Cerebellar nuclear complex (tissue), 1 donor: ENCODE measurements around the gene NCAPG.
"Not testable (repeated sequence)": the region's sequence is repeated elsewhere in the genome, so short reads cannot be mapped to it uniquely, and the experiment has no call there.

Experiments
- DNase-seq, 2 experiments: peaks; one replicate each; lab custom pipeline; 2025; lab: John Stamatoyannopoulos, UW

NCAPG gene

DNA sequence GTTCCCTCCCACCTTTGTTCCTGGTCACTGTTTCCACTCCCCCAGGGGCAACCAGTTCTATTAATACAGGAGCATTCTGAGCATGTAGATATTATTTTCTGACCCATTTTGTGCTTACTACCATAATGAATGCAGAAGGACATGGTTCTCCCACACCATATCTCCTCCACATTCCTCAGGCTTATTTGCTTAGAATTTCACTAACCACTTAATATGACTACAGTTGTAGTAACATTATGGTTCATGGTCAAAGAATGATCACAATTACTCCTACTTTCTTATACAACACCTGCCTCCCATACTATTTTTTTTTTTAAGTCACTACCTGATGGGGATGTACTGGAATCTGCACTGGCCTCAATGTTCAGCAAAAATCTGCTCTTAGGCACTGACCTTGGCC, 21.8 kb upstream of the NCAPG start:
- no peak for DNase-seq

GRCh38 chr4:17794730-17795129, 16.0 kb upstream of the NCAPG start:
- DNase-seq = no peak

DNA sequence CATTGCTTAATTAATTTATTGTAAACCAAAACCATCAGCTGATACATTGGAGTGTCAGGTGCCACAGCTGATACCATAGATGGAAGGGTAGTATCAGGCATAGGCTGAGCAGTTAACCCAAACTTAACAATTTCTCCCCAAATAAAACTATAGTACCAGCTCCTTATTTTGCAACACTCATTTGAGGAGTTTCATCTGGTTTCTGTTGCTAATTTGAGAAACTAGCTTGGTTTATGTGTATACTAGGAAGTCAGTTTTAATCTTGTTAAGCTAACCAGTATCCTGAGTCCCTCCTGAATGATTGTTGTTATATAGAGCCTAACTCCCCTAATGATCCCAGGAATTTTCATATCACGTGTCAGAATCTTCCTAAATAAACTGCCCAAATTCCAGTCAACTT, 13.0 kb upstream of the NCAPG start:
- no peak for DNase-seq

DNA sequence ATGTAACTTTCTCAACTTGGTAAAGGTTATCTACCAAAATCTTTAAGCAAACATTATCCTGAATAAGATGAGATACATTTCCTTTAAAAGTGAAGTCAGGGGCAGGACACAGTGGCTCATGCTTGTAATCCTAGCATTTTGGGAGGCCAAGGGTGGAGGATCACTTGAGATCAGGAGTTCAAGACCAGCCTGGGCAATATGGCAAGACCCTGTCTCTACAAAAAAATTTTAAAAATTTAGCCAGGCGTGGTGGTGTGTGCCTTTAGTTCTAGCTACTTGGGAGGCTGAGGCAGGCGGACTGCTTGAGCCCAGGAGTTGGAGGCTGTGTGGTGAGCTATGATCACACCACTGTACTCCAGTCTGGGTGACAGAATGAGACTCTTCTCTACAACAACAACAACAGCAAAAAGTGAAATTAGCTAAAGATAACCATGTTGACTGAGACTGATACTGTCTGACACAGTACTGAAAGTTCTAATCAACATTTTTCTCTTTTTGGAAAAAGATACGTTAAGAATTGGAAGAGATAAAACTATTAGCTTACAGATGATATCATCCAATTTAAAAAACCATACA, 5.1 kb upstream of the NCAPG start:
- DNase-seq = no peak

DNA sequence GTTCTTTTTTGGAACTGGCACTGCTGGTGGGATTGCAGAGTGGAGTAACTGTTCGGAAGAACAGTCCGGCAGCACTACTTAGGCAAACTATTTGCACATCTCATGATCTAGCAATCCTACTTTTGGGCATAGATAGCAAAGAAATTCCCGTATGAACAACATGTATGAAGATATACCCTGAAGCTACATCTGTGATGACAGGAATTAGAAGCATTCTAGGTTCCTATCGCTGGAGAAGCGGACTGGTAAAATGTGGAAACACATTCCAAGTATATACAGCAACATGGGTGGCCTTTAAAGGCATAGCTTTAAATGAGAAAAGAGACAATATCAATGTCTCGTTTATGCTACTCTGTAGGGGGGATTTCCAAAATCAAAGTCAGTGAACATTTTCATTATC, 3.3 kb upstream of the NCAPG start:
- no peak for DNase-seq

GRCh38 chr4:17809667-17810066, 1.1 kb upstream of the NCAPG start:
- DNase-seq = no peak

DNA sequence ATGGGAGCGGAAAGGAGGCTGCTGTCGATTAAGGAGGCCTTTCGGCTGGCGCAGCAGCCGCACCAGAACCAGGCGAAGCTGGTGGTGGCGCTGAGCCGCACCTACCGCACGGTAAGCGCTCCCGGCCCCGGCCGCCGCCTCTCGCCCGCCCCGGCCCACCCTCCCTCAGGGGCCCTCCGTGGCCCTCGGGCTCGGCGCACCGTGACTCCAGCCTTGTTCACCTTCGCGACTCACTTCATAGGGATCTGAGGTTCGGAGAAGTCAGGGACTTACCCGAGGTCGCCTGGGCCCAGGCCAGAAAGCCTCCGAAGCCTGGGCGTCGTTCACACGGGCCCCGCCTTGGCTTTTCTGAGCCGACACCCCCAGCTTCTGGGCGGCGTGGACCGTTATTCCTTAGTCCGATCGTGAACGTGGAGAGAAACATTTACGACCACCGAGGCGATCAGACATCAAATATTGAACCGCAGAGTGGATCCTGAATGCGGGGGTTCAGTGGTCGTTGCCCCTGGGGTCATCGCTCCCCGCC, 362 bp downstream of the NCAPG start:
- DNase-seq = no peak

- DNase-seq = no peak
Observed at GRCh38 chr4:17812125-17812524, 1.3 kb downstream of the NCAPG start.

GRCh38 chr4:17812801-17813200, 2.0 kb downstream of the NCAPG start:
- no peak for DNase-seq

DNA sequence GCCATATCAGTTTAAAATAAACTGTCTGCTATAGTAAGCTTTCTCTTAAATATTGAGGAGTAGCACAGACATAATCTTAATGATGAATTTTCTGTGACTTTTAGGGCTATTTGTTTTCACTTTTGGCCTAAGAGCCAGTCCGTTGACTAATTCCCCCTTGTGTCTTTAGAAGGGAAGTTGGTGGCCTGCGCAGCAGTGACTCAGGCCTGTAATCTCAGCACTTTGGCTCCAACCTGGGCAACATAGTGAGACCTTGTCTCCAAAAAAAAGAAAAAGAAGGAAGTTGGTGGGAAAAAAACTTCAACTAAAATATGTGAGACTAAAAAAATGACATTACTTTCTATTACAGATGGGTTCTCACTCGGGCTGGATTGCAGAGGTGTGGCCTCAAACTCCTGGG, 3.4 kb downstream of the NCAPG start:
- no peak for DNase-seq

DNA sequence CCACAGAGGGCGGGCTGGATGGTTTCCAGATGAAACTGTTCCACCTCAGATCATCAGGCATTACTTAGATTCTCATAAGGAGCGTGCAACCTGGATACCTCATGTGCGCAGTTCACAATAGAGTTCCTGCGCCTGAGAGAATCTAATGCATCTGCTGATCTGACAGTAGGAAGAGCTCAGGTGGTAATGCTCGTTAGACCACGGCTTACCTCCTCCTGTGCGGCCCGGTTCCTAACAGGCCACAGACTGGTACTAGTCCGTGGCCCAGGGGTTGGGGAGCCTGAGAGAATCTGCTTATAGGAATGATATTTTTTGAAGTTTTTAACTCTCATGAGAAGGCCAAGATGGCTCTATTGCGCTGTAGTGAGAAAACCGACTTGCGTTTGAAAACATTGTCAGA, 5.4 kb downstream of the NCAPG start:
- DNase-seq = no peak

- DNase-seq = no peak
Observed at GRCh38 chr4:17817027-17817426, 6.2 kb downstream of the NCAPG start.

DNA sequence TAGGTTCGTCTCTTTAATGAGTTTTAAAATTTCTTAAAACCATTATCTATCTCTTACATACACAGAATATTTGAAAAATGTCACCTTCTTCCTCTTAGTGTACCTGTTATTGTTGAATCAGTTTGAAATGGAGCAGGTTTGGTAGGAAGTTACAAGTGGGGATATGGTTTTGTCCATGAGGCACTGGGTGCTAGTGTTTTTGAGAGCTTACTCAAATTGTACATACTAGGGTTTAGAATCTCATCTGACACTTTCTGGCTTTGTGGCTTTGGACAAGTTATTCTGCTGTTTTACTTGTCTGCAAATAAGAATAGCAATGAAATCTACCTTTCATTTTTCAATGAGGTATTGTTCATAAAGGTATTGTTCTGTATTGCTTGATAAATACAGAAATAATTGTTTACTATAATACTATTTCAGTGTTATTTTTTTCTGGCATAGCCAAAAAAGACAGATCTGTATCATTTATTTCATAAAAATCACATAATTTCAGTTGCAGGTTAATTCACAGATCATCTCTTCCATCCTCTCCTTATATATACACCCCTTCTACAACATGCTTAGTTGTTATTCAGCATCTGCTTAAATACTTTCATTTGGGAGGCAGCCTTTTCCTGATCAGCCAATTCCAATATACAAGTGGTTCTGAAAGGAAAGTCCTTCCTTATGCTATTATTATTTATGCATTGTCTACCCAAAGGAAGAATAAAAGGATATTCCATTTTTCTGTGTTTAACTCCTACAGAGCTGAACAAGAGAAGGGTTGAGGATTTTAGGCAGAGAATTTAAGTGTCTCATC, 13.3 kb downstream of the NCAPG start:
- no peak for DNase-seq

- DNase-seq = no peak
Observed at GRCh38 chr4:17846266-17846665, 35.5 kb downstream of the NCAPG start.

GRCh38 chr4:17850295-17850694, 39.5 kb downstream of the NCAPG start:
- not testable (repeated sequence) for DNase-seq

GRCh38 chr4:17851959-17852358, 41.2 kb downstream of the NCAPG start:
- DNase-seq = no peak

- no peak for DNase-seq
Observed at GRCh38 chr4:17854036-17854435, 43.3 kb downstream of the NCAPG start.

DNA sequence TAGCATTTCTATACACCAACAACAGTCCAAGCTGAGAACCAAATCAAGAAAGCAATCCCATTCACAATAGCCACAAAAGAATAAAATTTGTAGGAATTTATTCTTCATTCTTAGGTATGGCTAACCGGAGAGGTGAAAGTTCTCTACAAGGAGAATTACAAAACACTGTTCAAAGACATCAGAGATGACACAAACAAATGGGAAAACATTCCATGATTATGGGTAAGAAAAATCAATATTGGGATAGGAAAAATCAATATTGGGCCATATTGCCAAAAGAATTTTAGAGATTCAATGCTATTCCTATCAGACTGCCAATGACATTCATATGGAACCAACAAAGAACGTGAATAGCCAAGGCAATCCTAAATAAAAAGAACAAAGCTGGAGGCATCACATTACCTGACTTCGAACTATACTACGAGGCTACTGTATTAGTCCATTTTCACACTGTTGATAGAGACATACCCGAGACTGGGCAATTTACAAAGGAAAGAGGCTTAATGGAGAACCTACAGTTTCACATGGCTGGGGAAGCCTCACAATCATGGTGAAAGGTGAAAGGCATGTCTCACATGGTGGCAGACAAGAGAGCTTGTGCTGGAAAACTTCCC, 49.1 kb downstream of the NCAPG start:
- DNase-seq = no peak

DNA sequence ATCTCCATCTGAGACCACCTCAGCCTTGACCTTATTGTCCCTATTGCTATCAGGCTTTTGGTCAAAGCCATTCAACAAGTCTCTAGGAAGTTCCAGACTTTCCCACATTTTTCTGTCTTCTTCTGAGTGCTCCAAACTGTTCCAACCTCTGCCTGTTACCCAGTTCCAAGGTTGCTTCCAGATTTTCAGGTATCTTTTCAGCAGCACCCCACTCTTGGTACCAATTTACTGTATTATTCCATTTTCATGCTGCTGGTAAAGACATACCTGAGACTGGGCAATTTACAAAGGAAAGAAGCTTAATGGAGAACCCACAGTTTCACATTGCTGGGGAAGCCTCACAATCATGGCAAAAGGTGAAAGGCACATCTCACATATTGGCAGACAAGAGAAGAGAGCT, 51.1 kb downstream of the NCAPG start:
- not testable (repeated sequence) for DNase-seq

DNA sequence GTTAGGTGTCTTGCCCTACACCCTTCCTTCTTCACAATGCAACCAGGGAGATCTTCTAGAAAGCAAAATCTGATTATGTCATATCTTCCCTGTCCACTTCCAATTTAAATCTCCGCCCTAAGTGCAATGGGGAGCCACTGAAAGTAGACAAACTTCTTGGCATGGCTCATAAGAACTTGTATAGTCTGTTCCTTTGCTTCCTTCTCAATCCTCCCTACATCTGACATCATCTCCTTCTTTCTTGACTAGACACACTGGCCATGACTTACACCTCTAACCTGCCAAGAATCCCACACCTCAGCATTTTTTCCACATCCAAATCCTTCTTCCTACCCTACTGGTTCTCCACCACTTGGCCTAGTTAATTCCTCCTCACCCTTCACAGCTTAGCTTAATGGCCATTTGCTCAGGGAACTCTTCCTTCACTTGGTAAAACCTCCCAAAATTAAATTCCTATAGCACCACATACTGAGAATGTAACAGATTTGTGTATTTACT, 55.1 kb downstream of the NCAPG start:
- DNase-seq = no peak

DNA sequence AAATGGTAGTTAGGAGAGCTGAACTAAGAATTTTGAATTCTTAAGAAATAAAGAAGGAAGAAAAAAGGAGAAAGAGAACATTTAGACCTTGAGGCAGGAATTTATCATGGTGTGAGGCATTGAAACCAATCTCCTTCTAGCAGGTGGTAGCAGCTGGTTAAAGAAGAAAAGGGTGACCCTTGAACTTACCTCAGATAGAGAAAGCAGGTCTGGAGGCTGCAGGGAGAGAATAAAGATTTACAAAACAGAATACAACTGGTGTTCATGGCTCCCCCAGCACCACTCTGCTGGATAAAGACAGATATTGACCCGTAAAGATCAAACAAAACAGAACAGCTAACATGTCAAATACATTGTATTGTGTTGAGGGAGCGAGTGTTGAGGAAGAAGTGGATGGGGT, 56.0 kb downstream of the NCAPG start:
- DNase-seq = no peak

DNA sequence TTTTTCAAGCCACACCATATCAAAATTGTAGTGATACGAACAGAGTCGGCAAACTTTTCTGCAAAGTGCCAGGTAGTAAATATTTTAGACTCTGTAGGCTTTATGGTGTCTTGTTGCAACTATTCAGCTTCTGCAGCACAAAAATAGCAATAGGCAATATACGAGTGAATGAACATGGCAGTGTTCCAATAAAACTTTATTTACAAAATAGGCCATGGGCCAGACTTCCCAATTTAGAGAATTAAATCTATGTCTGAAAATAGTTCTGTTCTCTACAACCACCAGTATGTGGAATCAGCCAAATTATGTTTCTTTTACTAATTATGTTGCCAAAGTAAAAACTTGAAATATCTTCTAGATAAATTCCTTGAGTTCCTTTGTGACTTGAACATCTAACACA, 56.5 kb downstream of the NCAPG start:
- DNase-seq = no peak

DNA sequence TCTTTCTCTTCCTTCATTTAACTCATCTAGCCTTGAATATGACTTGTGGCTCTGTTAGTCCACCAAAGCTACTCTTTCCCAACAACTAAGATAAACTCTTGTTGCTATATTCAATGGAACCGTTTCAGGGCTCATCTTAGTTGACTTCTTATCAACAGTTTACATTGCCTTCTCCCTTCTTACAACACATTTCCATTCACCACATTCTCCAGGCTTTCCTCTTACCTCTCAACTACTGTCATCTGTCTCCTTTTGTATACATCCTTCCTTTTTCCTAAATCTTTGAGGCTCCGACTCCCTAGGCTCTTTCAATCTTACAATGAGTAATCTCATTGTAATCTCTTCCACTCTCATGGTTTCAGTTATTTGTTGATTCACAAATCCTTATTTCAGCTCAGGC, 58.5 kb downstream of the NCAPG start:
- no peak for DNase-seq
